OCI-LY3 (cell line): ENCODE data around the gene SPNS2.

ENCODE experiments used
- H2AFZ ChIP-seq: fragments of 200-600, 300-600 bp; shearing (Covaris generic); 2 replicates; pipeline ENCODE4 v1.6.0; 2014; ENCODE audit warnings: antibody characterized with exemption, low read depth, low read length
- H3K27ac ChIP-seq: fragments of 200-600, 300-600 bp; sonication (generic); 2 replicates; pipeline ENCODE4 v1.5.1; 2014; ENCODE audit warnings: mild to moderate bottlenecking, low read length, moderate library complexity, mixed read lengths
- H3K27me3 ChIP-seq: fragments of 200-600, 300-600 bp; sonication (generic); 2 replicates; pipeline ENCODE4 v1.6.1; 2014; ENCODE audit warnings: low read depth, low read length, mixed read lengths
- H3K36me3 ChIP-seq: fragments of 200-600, 300-600 bp; sonication (generic); replicated peaks from 2 replicates; pipeline ENCODE3; 2014; ENCODE audit warnings: low read depth, low read length, mixed read lengths
- H3K4me1 ChIP-seq: fragments of 300-600, 200-600 bp; sonication (generic); 2 replicates; pipeline ENCODE4 v1.6.1; 2014; ENCODE audit warnings: low read length, mixed read lengths
- H3K4me2 ChIP-seq: fragments of 200-600, 300-600 bp; sonication (generic); 2 replicates; pipeline ENCODE4 v1.6.1; 2014; ENCODE audit warnings: low read length, mixed read lengths
- H3K4me3 ChIP-seq: fragments of 300-600, 200-600 bp; sonication (generic); 2 replicates; pipeline ENCODE4 v1.5.1; 2014; ENCODE audit warnings: antibody characterized with exemption, mild to moderate bottlenecking, low read length, moderate library complexity
- H3K79me2 ChIP-seq: fragments of 300-600, 200-600 bp; shearing (Covaris generic); 2 replicates; pipeline ENCODE4 v1.6.1; 2014; ENCODE audit warnings: mild to moderate bottlenecking, low read length, mixed read lengths
- H3K9ac ChIP-seq: fragments of 300-600, 200-600 bp; shearing (Covaris generic); 2 replicates; pipeline ENCODE4 v1.6.0; 2014; ENCODE audit warnings: mild to moderate bottlenecking, low read length, moderate library complexity
- H3K9me3 ChIP-seq: fragments of 200-600, 300-600 bp; shearing (Covaris generic); 2 replicates; pipeline ENCODE4 v1.6.1; 2014; ENCODE audit warnings: low read length, mixed read lengths; ENCODE audit not compliant: insufficient read depth
- H4K20me1 ChIP-seq: fragments of 200-600, 300-600 bp; sonication (generic); 2 replicates; pipeline ENCODE4 v1.6.1; 2016; ENCODE audit warnings: low read length, mixed read lengths; ENCODE audit not compliant: insufficient read depth
- EZH2phosphoT487 ChIP-seq: fragments of 200-600 bp; shearing (Covaris generic); IDR thresholded peaks from 2 replicates; pipeline ENCODE4 v1.6.1; 2018; ENCODE audit warnings: antibody characterized with exemption, mixed run types, low read depth
- TF ChIP-seq, protein P1 (sequence below): fragments of 200-600, 300-600 bp; sonication (generic); IDR thresholded peaks from 2 replicates; pipeline ENCODE4 v1.5.1; 2014; ENCODE audit warnings: antibody characterized with exemption, low read length, low read depth

SPNS2 gene

GRCh38 chr17:4509923-4510617, 11.4 kb downstream of the SPNS2 start:
- TF ChIP-seq, protein P1, sequence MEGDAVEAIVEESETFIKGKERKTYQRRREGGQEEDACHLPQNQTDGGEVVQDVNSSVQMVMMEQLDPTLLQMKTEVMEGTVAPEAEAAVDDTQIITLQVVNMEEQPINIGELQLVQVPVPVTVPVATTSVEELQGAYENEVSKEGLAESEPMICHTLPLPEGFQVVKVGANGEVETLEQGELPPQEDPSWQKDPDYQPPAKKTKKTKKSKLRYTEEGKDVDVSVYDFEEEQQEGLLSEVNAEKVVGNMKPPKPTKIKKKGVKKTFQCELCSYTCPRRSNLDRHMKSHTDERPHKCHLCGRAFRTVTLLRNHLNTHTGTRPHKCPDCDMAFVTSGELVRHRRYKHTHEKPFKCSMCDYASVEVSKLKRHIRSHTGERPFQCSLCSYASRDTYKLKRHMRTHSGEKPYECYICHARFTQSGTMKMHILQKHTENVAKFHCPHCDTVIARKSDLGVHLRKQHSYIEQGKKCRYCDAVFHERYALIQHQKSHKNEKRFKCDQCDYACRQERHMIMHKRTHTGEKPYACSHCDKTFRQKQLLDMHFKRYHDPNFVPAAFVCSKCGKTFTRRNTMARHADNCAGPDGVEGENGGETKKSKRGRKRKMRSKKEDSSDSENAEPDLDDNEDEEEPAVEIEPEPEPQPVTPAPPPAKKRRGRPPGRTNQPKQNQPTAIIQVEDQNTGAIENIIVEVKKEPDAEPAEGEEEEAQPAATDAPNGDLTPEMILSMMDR = no peak
- no peak for TF ChIP-seq EZH2phosphoT487

GRCh38 chr17:4510618-4510941, 11.9 kb downstream of the SPNS2 start:
- no peak overlapping the region for H3K9ac ChIP-seq
- TF ChIP-seq, protein P1 = no peak
- TF ChIP-seq EZH2phosphoT487 = no peak
- H2AFZ ChIP-seq = no peak overlapping the region
- no peaks in the 10 kb centered on the region for H3K27me3 ChIP-seq
- H4K20me1 ChIP-seq = no peaks in the 10 kb centered on the region
- no peaks in the 10 kb centered on the region for H3K79me2 ChIP-seq
- H3K4me3 ChIP-seq = no peak overlapping the region
- H3K36me3 ChIP-seq = no peaks in the 10 kb centered on the region
- no peaks in the 10 kb centered on the region for H3K9me3 ChIP-seq
- H3K4me2 ChIP-seq = no peak overlapping the region
- H3K4me1 ChIP-seq = peaks cover 6% of the 10 kb centered on the region; the same call in 1 of the 2 replicates
- H3K27ac ChIP-seq = no peak overlapping the region

More at GRCh38 chr17:4509923-4510617, 11.4 kb downstream of the SPNS2 start:
- Histone ChIP-seq H3K9me3 (no peaks in the 10 kb centered on the region), H3K27ac (no peak overlapping the region), H3K27me3 (no peaks in the 10 kb centered on the region), H4K20me1 (no peaks in the 10 kb centered on the region), H3K36me3 (no peaks in the 10 kb centered on the region), H3K4me3 (no peak overlapping the region), H3K79me2 (no peaks in the 10 kb centered on the region), H2AFZ (no peak overlapping the region), H3K4me1 (peaks cover 6% of the 10 kb centered on the region; the same call in 1 of the 2 replicates), H3K9ac (no peak overlapping the region), H3K4me2 (no peak overlapping the region)

DNA sequence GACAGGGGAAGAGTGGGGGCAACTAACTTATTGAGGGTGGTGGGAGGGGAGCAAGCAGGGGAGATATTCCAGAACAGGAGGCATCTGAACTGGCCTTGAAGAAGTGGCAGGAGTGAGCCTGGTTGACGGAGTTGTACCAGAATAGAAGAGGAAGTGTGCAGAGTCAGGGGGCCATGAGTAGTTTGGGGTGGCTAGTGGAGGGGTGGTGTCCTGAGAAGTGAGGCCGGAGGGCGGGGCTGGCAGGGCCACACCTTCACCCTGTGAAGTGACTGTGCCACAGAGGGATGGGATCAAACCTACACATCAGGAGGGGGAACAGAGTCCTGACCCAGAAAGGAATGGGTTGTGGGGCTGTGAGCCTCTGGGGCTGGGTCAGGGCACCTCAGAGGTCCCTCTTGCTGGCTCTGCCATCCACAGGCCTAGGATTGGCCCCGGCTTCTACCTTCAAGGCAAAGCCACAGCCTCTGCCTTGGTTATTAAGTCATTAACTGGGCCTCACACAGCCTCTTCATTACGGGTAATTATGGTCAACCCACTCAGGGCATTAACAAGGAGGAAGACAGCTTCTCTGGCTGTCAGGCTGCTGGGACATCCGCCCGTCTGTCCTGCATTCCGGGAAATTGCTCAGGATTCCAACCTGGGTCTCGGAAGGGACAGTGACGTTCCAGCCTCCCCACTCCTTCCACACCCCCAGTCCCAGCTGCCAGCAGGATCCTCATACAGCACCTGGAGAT, 12.7 kb downstream of the SPNS2 start:
- Histone ChIP-seq H3K9me3 (no peaks in the 10 kb centered on the region), H3K4me2 (no peak overlapping the region), H3K4me1 (peaks cover 6% of the 10 kb centered on the region; the same call in 1 of the 2 replicates), H3K36me3 (no peaks in the 10 kb centered on the region), H3K4me3 (no peak overlapping the region), H3K27ac (no peak overlapping the region), H3K79me2 (no peaks in the 10 kb centered on the region), H4K20me1 (no peaks in the 10 kb centered on the region), H3K9ac (no peak overlapping the region), H2AFZ (no peak overlapping the region), H3K27me3 (no peaks in the 10 kb centered on the region)
- TF ChIP-seq, protein P1 = no peak
- TF ChIP-seq EZH2phosphoT487 = no peak

- H3K4me3 ChIP-seq = no peak overlapping the region
- H3K79me2 ChIP-seq = no peaks in the 10 kb centered on the region
- H3K36me3 ChIP-seq = no peaks in the 10 kb centered on the region
- no peaks in the 10 kb centered on the region for H4K20me1 ChIP-seq
- no peaks in the 10 kb centered on the region for H3K9me3 ChIP-seq
- H3K27me3 ChIP-seq = no peaks in the 10 kb centered on the region
- peaks cover 6% of the 10 kb centered on the region; the same call in 1 of the 2 replicates for H3K4me1 ChIP-seq
- no peak overlapping the region for H3K4me2 ChIP-seq
- no peak overlapping the region for H3K27ac ChIP-seq
- H3K9ac ChIP-seq = no peak overlapping the region
- H2AFZ ChIP-seq = no peak overlapping the region
- TF ChIP-seq, protein P1 = no peak
- TF ChIP-seq EZH2phosphoT487 = no peak
Measured at GRCh38 chr17:4512156-4513112, 13.8 kb downstream of the SPNS2 start.
